HEK293 (cell line): ENCODE results near the gene EIF2D.

Experiments used
- TRIM28 ChIP-seq: IDR thresholded peaks from 2 replicates; pipeline ENCODE4 v1.6.1; 2011; ENCODE audit warnings: low read length, control low read depth, borderline replicate concordance
- ZNF292 ChIP-seq: fragments of 450-650 bp; formaldehyde crosslinking; IDR thresholded peaks from 2 replicates; pipeline ENCODE4 v1.5.1; 2016; ENCODE audit warnings: low read depth, missing biosample characterization, missing genetic modification characterization, borderline replicate concordance
- TF ChIP-seq, protein P1 (sequence below): fragments of 450-650 bp; formaldehyde crosslinking; IDR thresholded peaks from 2 replicates; pipeline ENCODE4 v1.5.1; 2017; ENCODE audit warnings: missing biosample characterization, missing genetic modification characterization
- TF ChIP-seq, protein P2 (sequence below): fragments of 450-650 bp; formaldehyde crosslinking; IDR thresholded peaks from 2 replicates; pipeline ENCODE4 v1.5.1; 2016; ENCODE audit warnings: missing biosample characterization, missing genetic modification characterization

DNA sequence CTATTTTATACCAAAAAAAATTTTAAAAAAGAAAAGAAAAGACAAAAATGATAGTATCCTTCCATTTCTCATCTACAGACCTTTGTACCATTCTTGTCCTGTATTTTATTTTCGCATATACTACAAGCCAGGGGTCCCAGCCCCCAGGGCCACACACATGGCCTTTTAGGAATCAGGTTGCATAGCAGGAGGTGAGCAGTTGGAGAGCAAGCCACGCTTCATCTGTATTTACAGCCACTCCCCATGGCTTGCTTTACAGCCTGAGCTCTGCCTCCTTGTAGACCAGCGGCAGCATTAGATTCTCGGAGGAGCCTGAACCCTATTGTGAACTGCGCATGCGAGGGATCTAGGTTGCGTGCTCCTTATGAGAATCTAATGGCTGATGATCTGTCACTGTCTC lies 65.2 kb downstream of the EIF2D start:
- TF ChIP-seq, protein P1, sequence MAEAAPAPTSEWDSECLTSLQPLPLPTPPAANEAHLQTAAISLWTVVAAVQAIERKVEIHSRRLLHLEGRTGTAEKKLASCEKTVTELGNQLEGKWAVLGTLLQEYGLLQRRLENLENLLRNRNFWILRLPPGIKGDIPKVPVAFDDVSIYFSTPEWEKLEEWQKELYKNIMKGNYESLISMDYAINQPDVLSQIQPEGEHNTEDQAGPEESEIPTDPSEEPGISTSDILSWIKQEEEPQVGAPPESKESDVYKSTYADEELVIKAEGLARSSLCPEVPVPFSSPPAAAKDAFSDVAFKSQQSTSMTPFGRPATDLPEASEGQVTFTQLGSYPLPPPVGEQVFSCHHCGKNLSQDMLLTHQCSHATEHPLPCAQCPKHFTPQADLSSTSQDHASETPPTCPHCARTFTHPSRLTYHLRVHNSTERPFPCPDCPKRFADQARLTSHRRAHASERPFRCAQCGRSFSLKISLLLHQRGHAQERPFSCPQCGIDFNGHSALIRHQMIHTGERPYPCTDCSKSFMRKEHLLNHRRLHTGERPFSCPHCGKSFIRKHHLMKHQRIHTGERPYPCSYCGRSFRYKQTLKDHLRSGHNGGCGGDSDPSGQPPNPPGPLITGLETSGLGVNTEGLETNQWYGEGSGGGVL (tag by site-specific recombination): no peak
- TF ChIP-seq TRIM28: no peak
- no peak for TF ChIP-seq ZNF292
- TF ChIP-seq, protein P2, sequence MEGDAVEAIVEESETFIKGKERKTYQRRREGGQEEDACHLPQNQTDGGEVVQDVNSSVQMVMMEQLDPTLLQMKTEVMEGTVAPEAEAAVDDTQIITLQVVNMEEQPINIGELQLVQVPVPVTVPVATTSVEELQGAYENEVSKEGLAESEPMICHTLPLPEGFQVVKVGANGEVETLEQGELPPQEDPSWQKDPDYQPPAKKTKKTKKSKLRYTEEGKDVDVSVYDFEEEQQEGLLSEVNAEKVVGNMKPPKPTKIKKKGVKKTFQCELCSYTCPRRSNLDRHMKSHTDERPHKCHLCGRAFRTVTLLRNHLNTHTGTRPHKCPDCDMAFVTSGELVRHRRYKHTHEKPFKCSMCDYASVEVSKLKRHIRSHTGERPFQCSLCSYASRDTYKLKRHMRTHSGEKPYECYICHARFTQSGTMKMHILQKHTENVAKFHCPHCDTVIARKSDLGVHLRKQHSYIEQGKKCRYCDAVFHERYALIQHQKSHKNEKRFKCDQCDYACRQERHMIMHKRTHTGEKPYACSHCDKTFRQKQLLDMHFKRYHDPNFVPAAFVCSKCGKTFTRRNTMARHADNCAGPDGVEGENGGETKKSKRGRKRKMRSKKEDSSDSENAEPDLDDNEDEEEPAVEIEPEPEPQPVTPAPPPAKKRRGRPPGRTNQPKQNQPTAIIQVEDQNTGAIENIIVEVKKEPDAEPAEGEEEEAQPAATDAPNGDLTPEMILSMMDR (tag by site-specific recombination): no peak
